A204.1 (cell line): Measurements from ENCODE around the gene MBP.

Experiments
- FAIRE-seq: peaks from 2 replicates; lab custom pipeline; 2012; peaks lifted over from hg19 to GRCh38; lab: Jason Lieb, UNC

Gene MBP

DNA sequence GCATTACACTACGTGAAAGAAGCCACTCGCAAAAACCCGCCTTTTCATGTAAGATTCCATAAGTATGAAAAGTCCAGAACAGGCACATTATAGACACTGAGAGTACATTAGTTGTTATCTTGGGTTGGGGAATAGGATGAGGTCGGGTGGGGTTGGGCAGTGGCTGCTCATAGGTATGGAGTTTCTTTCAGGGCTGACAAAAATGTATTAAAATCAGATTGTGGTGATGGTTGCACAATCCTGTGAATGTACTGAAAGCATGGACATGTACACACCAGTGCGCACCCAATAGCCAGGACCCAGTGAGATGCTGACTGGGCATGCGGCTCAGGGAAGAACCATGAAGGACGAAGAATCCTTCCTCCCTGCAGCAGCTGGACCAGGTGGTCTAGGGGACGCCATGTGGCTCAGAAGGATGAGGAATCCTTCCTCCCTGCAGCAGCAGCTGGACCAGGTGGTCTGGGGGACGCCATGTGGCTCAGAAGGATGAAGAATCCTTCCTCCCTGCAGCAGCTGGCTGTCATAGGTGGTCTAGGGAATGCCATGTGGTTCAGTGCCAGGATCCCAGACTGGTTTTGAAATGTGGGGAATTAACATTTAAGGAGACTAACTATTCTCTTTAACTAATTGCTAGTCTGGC, 50.1 kb downstream of the MBP start:
- FAIRE-seq = no peak

DNA sequence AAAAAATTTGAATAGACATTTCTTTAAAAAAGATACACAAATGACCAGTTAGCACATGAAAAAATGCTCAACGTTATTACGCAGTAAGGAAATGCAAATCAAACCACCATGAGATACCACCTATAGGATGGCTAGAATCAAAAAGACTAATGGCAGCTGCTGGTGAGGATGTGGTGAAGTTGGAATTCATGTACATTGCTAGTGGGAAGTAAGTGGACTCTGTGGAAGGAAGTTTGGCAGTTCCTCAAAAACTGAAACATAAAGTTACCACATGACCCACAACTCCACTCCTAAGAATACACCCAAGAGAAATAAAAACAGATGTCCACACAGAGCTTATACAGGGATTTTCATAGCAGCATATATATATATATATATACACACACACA, 51.2 kb downstream of the MBP start:
- no peak for FAIRE-seq

DNA sequence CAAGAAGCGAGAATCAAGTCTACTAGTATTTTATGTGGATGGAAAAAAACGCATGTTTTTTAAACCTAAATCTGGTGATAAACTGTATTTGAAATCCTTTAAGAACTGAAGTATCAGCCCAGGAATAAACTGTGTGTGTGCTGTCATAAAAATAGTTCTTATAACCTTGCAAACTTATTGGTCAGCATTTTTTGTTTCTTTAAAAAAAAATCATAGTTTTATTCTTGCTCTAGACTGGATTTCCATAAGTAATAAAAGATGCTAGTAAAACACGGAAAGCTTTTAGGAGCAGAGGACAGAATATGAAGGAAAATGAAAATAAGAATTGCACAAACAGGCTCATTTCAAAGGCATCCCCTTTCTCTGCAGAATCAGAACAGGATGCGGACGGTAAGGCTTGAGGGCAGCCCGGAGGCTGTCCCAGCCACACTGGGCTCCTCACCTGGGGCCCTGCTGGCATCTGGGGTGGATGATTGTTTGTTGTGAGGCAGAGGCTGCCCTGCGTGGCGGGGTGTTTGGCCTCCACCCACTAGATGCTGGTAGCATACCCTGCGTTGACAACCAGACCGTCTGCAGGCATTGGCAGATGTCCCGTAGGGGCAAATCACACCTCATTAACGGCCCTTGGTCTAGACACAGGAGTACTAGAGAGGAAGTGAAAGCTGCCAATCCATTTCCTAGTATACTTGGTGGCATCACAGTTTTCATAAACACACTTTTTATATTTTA, 52.5 kb downstream of the MBP start:
- no peak for FAIRE-seq

DNA sequence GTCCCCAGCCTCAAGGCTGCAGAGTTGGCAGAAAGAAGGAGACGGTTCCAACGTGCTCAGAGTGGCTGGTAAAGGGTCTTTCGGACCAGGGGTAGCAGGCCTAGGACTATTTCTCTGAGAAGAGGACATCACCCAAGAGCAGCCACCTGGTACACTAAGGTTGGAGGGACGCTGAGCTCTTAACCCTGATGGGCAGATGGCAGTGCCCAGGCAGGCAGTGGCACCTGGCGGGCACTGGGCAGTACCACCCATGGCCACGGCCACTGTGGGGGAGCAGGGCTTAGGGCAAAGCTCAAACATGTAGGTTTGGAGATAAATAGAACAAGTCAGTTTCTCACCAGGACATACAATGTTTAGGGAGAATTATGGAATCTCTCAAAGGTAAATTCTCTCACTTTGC, 53.5 kb downstream of the MBP start:
- no peak for FAIRE-seq

- FAIRE-seq = no peak
Measured at GRCh38 chr18:77078690-77079070, 53.9 kb downstream of the MBP start.

GRCh38 chr18:77077941-77078689, 54.5 kb downstream of the MBP start:
- FAIRE-seq = no peak

DNA sequence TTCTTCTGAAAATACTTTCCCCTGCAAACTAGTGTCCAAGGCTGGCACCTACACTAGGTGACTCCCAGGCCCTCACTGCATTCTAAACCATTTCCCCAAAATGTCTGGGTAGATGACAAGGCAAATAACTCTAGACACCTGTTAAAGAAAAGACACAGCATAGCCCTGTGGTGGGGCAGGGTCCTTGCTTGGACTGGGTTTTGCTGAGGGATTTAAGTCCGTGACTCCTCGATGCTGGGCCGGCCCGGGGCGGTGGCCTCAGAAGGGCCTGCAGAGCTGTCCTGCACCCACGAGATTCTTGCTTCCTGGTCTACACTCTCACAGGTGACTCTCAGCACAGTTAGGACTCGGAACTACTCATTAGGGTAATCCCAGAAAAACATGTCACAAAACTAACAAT, 55.2 kb downstream of the MBP start:
- FAIRE-seq = no peak

- FAIRE-seq = no peak
Measured at GRCh38 chr18:77076111-77076510, 56.5 kb downstream of the MBP start.

- FAIRE-seq = no peak
Measured at GRCh38 chr18:77074431-77074830, 58.2 kb downstream of the MBP start.

DNA sequence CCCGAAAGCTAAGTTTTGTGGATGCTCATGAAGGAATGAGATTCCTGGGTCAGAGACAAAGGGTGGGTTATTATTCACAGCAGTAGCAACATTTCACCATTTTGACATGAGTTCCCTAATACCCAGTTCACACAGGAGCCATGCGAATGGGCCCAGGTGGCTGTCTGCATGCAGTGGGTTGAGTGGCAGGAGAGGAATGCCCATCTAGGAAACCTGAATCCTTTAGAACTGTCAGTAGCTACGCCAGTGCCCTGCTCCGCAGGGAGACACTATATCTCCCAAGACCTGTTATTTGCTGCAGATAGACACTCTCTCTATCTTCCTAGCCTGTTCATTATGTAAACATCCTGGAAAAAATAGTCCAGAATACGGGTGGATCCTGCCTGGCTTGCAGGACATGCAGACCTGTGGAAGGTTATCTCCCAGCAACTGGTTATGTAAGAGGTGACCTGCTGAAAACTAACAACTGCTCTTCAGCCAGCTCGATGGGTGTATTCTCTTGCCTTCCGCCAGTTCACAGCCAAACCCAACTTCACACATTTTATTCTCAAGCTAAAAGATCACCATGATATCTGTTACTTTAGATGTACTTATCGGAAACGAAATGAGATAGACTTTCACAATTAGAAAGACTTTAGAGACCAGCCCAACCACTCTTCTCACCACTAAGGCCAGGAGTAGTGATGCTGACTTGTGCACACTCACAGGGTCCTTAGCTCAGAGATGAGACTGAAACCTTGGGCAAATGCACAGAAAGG, 59.1 kb downstream of the MBP start:
- FAIRE-seq = no peak

- no peak for FAIRE-seq
Measured at GRCh38 chr18:77072566-77072965, 60.0 kb downstream of the MBP start.

GRCh38 chr18:77071711-77072292, 60.8 kb downstream of the MBP start:
- no peak for FAIRE-seq

GRCh38 chr18:77071061-77071460, 61.5 kb downstream of the MBP start:
- FAIRE-seq = no peak

- FAIRE-seq = no peak
Measured at GRCh38 chr18:77070627-77071026, 62.0 kb downstream of the MBP start.

- no peak for FAIRE-seq
Measured at GRCh38 chr18:77069931-77070330, 62.7 kb downstream of the MBP start.

GRCh38 chr18:77069482-77069881, 63.1 kb downstream of the MBP start:
- no peak for FAIRE-seq

GRCh38 chr18:77068321-77069312, 64.0 kb downstream of the MBP start:
- FAIRE-seq = no peak

DNA sequence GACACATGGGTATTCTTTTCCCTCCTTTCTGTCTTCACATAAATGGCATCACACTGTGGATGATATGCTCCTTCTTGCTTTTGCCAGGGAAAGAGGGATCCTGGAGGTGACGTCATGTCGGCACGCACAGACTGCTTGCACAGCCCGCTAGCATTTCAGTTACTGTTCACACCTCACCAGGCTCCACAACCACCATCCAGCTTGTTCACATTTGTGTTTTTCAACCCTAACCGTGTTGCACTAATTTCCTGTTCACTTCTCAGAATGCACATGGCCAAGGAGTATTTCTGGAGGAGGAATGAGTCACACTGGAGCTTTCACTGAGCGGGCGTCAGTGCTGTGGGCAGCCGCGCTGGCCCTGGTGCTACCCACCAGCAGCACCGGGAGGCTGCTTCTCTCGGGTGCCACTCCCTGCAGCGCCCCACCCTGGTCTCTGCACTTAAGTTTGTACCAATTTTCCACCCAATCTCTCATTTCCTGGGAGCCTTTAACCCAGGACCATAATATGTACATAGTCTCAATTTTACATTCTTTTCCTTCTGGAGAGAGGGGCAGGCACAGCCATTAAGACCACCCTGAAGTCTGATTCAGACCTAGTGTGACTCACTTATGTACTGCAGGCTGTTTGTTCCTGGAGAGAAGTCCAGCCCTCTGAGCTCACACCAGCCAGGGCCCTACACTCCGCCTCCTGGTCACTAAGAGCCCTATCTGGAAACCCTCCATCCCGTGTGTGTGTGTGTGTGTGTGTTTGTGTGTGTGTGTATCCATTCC, 65.1 kb downstream of the MBP start:
- no peak for FAIRE-seq

GRCh38 chr18:77066689-77067088, 65.9 kb downstream of the MBP start:
- no peak for FAIRE-seq

- no peak for FAIRE-seq
Measured at GRCh38 chr18:77066101-77066500, 66.5 kb downstream of the MBP start.
